ENCODE results near the gene NKX1-1. TPM values are rescaled to one million over a fixed set of nuclear protein-coding genes. Genes with fewer than 3 reads are reported as not detected.

The NKX1-1 gene
- total RNA-seq (2014; rRNA removed; shearing (Covaris generic)) (not detected in 2 replicates), polyA plus RNA-seq (2016; fragmentation: Nextera tagmentation; extraction: Ambion mirVana) (not detected in 2 replicates)
- long read RNA-seq: 0 reads

DNA sequence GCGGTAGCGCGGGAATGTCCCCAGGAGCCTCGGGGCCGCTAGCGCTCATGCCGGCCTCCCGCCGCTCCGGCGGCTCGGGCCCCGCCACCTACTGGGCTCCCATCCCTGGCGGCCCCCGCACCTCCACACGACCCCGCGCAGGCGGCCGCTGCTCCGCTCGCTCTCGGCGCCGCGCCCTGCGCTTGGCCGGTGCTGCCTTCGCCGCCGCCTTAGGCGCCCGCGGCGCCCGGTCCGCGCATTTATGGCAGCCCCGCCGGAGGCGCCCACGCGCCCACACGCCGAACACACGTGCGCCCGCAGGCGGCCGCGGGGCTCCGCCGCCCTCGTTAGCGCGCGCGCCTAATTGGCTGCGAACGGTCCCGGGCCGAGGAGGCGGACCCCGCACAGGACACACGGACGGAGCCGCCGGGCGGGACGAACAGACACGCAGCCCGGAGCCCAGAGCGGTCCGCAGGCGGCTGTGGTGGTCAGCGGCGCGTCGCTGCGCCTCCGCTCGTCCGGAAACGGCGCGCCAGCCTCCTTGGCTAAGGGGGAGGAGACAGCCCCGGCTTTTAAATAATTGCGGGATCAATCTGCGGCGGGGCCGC is at the start of gene NKX1-1:
NKX1-1 (minus strand) TSS at position 49 of the 587 bp plus-strand sequence; CDS start at position 49, 0 bp downstream.
- Histone ChIP-seq H3K27me3 (ENCODE audit: insufficient read depth) (peaks cover 98% of the 10 kb centered on the region), H3F3A (replicated peaks; ENCODE audit: low read depth) (0 out of 2 replicates have a peak, but pooled peaks cover 3% of the 10 kb centered on the region), H3K4me3 (peak within 1 kb of the TSS; percentile 55), H3K27ac (ENCODE audit: low read depth) (no peak within 1 kb of the TSS), H3K79me2 (replicated peaks; ENCODE audit: insufficient read depth) (no peaks in the 10 kb centered on the region), H3K9me2 (ENCODE audit: insufficient read depth) (no peaks in the 10 kb centered on the region), H3K4me1 (ENCODE audit: insufficient read depth) (peaks cover 16% of the 10 kb centered on the region; the same call in 1 of the 2 replicates), H3K4me2 (peak within 1 kb of the TSS; percentile 77), H2AFZ (no peak within 1 kb of the TSS), H4K20me1 (replicated peaks; ENCODE audit: insufficient read depth) (peaks cover 3% of the 10 kb centered on the region), H3K36me3 (ENCODE audit: insufficient read depth) (no peaks in the 10 kb centered on the region)
- peak; percentile 58 for DNase-seq (ENCODE audit: low spot score)
- Mint-ChIP-seq H3K4me1 (peaks cover 14% of the 10 kb centered on the region), H3K4me3 (peak within 1 kb of the TSS; percentile 58), H3K36me3 (ENCODE audit: low read depth) (no peaks in the 10 kb centered on the region; the same call in 2 of the 3 replicates), H3K9me3 (no peaks in the 10 kb centered on the region; the same call in 2 of the 3 replicates), H3K27me3 (ENCODE audit: insufficient read depth, low read depth, poor library complexity) (peaks cover 89% of the 10 kb centered on the region), H3K27ac (no peak within 1 kb of the TSS)
- no peak for TF ChIP-seq CREB1 (CRISPR knock-in tag; IDR thresholded peaks at IDR 0.05; ENCODE audit: low read depth)
- no peak for TF ChIP-seq POLR2AphosphoS5 (IDR thresholded peaks at IDR 0.05; ENCODE audit: low read depth)
- TF ChIP-seq, protein P1, sequence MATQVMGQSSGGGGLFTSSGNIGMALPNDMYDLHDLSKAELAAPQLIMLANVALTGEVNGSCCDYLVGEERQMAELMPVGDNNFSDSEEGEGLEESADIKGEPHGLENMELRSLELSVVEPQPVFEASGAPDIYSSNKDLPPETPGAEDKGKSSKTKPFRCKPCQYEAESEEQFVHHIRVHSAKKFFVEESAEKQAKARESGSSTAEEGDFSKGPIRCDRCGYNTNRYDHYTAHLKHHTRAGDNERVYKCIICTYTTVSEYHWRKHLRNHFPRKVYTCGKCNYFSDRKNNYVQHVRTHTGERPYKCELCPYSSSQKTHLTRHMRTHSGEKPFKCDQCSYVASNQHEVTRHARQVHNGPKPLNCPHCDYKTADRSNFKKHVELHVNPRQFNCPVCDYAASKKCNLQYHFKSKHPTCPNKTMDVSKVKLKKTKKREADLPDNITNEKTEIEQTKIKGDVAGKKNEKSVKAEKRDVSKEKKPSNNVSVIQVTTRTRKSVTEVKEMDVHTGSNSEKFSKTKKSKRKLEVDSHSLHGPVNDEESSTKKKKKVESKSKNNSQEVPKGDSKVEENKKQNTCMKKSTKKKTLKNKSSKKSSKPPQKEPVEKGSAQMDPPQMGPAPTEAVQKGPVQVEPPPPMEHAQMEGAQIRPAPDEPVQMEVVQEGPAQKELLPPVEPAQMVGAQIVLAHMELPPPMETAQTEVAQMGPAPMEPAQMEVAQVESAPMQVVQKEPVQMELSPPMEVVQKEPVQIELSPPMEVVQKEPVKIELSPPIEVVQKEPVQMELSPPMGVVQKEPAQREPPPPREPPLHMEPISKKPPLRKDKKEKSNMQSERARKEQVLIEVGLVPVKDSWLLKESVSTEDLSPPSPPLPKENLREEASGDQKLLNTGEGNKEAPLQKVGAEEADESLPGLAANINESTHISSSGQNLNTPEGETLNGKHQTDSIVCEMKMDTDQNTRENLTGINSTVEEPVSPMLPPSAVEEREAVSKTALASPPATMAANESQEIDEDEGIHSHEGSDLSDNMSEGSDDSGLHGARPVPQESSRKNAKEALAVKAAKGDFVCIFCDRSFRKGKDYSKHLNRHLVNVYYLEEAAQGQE (IDR thresholded peaks at IDR 0.05; ENCODE audit: unreplicated experiment): no peak
- TF ChIP-seq, protein P2, sequence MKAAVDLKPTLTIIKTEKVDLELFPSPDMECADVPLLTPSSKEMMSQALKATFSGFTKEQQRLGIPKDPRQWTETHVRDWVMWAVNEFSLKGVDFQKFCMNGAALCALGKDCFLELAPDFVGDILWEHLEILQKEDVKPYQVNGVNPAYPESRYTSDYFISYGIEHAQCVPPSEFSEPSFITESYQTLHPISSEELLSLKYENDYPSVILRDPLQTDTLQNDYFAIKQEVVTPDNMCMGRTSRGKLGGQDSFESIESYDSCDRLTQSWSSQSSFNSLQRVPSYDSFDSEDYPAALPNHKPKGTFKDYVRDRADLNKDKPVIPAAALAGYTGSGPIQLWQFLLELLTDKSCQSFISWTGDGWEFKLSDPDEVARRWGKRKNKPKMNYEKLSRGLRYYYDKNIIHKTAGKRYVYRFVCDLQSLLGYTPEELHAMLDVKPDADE (IDR thresholded peaks at IDR 0.05): no peak
- peak; percentile 93 for TF ChIP-seq EZH2phosphoT487 (IDR thresholded peaks at IDR 0.05; ENCODE audit: unreplicated experiment)
- TF ChIP-seq, protein P3, sequence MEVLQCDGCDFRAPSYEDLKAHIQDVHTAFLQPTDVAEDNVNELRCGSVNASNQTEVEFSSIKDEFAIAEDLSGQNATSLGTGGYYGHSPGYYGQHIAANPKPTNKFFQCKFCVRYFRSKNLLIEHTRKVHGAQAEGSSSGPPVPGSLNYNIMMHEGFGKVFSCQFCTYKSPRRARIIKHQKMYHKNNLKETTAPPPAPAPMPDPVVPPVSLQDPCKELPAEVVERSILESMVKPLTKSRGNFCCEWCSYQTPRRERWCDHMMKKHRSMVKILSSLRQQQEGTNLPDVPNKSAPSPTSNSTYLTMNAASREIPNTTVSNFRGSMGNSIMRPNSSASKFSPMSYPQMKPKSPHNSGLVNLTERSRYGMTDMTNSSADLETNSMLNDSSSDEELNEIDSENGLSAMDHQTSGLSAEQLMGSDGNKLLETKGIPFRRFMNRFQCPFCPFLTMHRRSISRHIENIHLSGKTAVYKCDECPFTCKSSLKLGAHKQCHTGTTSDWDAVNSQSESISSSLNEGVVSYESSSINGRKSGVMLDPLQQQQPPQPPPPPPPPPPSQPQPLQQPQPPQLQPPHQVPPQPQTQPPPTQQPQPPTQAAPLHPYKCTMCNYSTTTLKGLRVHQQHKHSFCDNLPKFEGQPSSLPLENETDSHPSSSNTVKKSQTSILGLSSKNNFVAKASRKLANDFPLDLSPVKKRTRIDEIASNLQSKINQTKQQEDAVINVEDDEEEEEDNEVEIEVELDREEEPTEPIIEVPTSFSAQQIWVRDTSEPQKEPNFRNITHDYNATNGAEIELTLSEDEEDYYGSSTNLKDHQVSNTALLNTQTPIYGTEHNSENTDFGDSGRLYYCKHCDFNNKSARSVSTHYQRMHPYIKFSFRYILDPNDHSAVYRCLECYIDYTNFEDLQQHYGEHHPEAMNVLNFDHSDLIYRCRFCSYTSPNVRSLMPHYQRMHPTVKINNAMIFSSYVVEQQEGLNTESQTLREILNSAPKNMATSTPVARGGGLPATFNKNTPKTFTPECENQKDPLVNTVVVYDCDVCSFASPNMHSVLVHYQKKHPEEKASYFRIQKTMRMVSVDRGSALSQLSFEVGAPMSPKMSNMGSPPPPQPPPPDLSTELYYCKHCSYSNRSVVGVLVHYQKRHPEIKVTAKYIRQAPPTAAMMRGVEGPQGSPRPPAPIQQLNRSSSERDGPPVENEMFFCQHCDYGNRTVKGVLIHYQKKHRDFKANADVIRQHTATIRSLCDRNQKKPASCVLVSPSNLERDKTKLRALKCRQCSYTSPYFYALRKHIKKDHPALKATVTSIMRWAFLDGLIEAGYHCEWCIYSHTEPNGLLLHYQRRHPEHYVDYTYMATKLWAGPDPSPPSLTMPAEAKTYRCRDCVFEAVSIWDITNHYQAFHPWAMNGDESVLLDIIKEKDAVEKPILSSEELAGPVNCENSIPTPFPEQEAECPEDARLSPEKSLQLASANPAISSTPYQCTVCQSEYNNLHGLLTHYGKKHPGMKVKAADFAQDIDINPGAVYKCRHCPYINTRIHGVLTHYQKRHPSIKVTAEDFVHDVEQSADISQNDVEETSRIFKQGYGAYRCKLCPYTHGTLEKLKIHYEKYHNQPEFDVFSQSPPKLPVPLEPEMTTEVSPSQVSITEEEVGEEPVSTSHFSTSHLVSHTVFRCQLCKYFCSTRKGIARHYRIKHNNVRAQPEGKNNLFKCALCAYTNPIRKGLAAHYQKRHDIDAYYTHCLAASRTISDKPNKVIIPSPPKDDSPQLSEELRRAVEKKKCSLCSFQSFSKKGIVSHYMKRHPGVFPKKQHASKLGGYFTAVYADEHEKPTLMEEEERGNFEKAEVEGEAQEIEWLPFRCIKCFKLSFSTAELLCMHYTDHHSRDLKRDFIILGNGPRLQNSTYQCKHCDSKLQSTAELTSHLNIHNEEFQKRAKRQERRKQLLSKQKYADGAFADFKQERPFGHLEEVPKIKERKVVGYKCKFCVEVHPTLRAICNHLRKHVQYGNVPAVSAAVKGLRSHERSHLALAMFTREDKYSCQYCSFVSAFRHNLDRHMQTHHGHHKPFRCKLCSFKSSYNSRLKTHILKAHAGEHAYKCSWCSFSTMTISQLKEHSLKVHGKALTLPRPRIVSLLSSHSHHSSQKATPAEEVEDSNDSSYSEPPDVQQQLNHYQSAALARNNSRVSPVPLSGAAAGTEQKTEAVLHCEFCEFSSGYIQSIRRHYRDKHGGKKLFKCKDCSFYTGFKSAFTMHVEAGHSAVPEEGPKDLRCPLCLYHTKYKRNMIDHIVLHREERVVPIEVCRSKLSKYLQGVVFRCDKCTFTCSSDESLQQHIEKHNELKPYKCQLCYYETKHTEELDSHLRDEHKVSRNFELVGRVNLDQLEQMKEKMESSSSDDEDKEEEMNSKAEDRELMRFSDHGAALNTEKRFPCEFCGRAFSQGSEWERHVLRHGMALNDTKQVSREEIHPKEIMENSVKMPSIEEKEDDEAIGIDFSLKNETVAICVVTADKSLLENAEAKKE (CRISPR knock-in tag; IDR thresholded peaks at IDR 0.05): no peak
- peak; percentile 76 for TF ChIP-seq EZH2 (IDR thresholded peaks at IDR 0.05; ENCODE audit: low read depth, unreplicated experiment)
- no peak for TF ChIP-seq STAT1 (IDR thresholded peaks at IDR 0.05; ENCODE audit: unreplicated experiment)
- no peak for TF ChIP-seq ZNF331 (CRISPR knock-in tag; IDR thresholded peaks at IDR 0.05; ENCODE audit: low read depth)
- TF ChIP-seq ZNF114 (CRISPR knock-in tag; IDR thresholded peaks at IDR 0.05): no peak
- no peak for ATAC-seq
